Retinal pigment epithelial cell (primary cell): ENCODE data around the gene CNFN.

Experiments
- DNase-seq: peaks from one replicate; pipeline ENCODE4 v3.0.0-alpha.2; 2010; ENCODE audit warnings: low read depth
- H3K4me3 ChIP-seq: 2 replicates; pipeline ENCODE4 v1.5.1; 2011; ENCODE audit warnings: mild to moderate bottlenecking, low read length, control low read depth, moderate library complexity
- TF ChIP-seq, protein P1 (sequence below): conservative IDR thresholded peaks from 2 replicates; pipeline ENCODE4 v1.5.1; 2011; ENCODE audit warnings: low read depth, low read length, control low read depth, inconsistent platforms

The CNFN gene

GRCh38 chr19:42426643-42427042, 36.5 kb upstream of the CNFN start:
- TF ChIP-seq, protein P1, sequence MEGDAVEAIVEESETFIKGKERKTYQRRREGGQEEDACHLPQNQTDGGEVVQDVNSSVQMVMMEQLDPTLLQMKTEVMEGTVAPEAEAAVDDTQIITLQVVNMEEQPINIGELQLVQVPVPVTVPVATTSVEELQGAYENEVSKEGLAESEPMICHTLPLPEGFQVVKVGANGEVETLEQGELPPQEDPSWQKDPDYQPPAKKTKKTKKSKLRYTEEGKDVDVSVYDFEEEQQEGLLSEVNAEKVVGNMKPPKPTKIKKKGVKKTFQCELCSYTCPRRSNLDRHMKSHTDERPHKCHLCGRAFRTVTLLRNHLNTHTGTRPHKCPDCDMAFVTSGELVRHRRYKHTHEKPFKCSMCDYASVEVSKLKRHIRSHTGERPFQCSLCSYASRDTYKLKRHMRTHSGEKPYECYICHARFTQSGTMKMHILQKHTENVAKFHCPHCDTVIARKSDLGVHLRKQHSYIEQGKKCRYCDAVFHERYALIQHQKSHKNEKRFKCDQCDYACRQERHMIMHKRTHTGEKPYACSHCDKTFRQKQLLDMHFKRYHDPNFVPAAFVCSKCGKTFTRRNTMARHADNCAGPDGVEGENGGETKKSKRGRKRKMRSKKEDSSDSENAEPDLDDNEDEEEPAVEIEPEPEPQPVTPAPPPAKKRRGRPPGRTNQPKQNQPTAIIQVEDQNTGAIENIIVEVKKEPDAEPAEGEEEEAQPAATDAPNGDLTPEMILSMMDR = no peak
- no peak overlapping the region for H3K4me3 ChIP-seq
- DNase-seq = no peak

GRCh38 chr19:42424712-42425131, 34.6 kb upstream of the CNFN start:
- DNase-seq = no peak
- TF ChIP-seq, protein P1 = peak; percentile 23

GRCh38 chr19:42424345-42424707, 34.2 kb upstream of the CNFN start:
- no peak for DNase-seq
- H3K4me3 ChIP-seq = no peak overlapping the region
- TF ChIP-seq, protein P1 = no peak

More at GRCh38 chr19:42424712-42425131, 34.6 kb upstream of the CNFN start:
- H3K4me3 ChIP-seq = no peak overlapping the region

GRCh38 chr19:42423462-42424344, 33.6 kb upstream of the CNFN start:
- DNase-seq = peak; percentile 77
- TF ChIP-seq, protein P1 = no peak
- peak overlapping the region; percentile 70 for H3K4me3 ChIP-seq

- peak overlapping the region; percentile 70 for H3K4me3 ChIP-seq
- TF ChIP-seq, protein P1 = no peak
- DNase-seq = no peak
Measured at GRCh38 chr19:42422901-42423461, 32.9 kb upstream of the CNFN start.

- DNase-seq = no peak
- H3K4me3 ChIP-seq = peak overlapping the region; percentile 70
- TF ChIP-seq, protein P1 = no peak
Measured at GRCh38 chr19:42422092-42422900, 32.2 kb upstream of the CNFN start.
